Skeletal muscle tissue (tissue), 4 donors: ENCODE data around the gene ASH1L. TPM values are rescaled to one million over a fixed set of nuclear protein-coding genes. Genes with fewer than 3 reads are reported as not detected.
A peak's percentile ranks its signal among the peaks of the same experiment; 100 is the strongest.
"Not testable (repeated sequence)": the region's sequence is repeated elsewhere in the genome, so short reads cannot be mapped to it uniquely, and the experiment has no call there.

Source experiments
- H3K27ac ChIP-seq: one replicate; pipeline ENCODE4 v1.7.0; 2013; ENCODE audit warnings: mild to moderate bottlenecking, low read depth, low read length, inconsistent platforms
- H3K27me3 ChIP-seq, 3 donors: one replicate each; pipeline ENCODE4 v1.7.0; 2013; ENCODE audit warnings: low read length in 3 of 3; ENCODE audit not compliant: control insufficient read depth in 3 of 3, insufficient read depth in 3 of 3
- H3K36me3 ChIP-seq, 3 donors: one replicate each; pipeline ENCODE4 v1.7.0; 2013; ENCODE audit warnings: low read length in 3 of 3; ENCODE audit not compliant: control insufficient read depth in 3 of 3, insufficient read depth in 3 of 3
- H3K4me1 ChIP-seq, 3 donors: one replicate each; pipeline ENCODE4 v1.7.0; 2013; ENCODE audit warnings: low read length in 3 of 3, mild to moderate bottlenecking in 3 of 3; ENCODE audit not compliant: control insufficient read depth in 3 of 3, insufficient read depth in 3 of 3
- H3K4me3 ChIP-seq, 3 donors: one replicate each; pipeline ENCODE4 v1.7.0; 2013; ENCODE audit warnings: low read length in 3 of 3
- H3K9ac ChIP-seq, 3 donors: one replicate each; pipeline ENCODE4 v1.7.0; 2013; ENCODE audit warnings: low read length in 3 of 3, mild to moderate bottlenecking in 3 of 3, moderate library complexity in 2 of 3, low read depth in 1 of 3
- H3K9me3 ChIP-seq, 3 donors: one replicate each; pipeline ENCODE4 v1.7.0; 2013; ENCODE audit warnings: low read length in 3 of 3; ENCODE audit not compliant: control insufficient read depth in 3 of 3
- total RNA-seq: library from RNA; depleted of rRNA; stranded (reverse); fragments of >200 nt; gene quantifications from one replicate; pipeline ENCODE4 v1.2.3, GENCODE V29; 2014
- donor health status: Osteomylitis.

Gene ASH1L
- total RNA-seq, 1 donor from 2014 or later: 35.0 TPM

- peak overlapping the region; percentile 95 to 97 (median 96) for H3K9ac ChIP-seq
- not testable (repeated sequence) for H3K36me3 ChIP-seq, H3K9me3 ChIP-seq, H3K27me3 ChIP-seq
- peaks cover 6 to 31% (median 29%) of the 10 kb centered on the region in 3 donors for H3K4me1 ChIP-seq
- peak overlapping the region; percentile 88 to 98 (median 97) for H3K4me3 ChIP-seq
- H3K27ac ChIP-seq: peak overlapping the region; percentile 99
These were observed 623 bp downstream of the ASH1L start for GRCh38 chr1:155561779-155562580.

GRCh38 chr1:155555915-155556314 lies 6.7 kb downstream of the ASH1L start:
- no peak overlapping the region for H3K27ac ChIP-seq
- H3K27me3 ChIP-seq: no peaks in the 10 kb centered on the region
- H3K9ac ChIP-seq: no peak overlapping the region

GRCh38 chr1:155553349-155553748 lies 9.3 kb downstream of the ASH1L start:
- Histone ChIP-seq H3K9ac (no peak overlapping the region), H3K27ac (no peak overlapping the region), H3K36me3 (peaks cover 0 to 9% (median 2%) of the 10 kb centered on the region in 3 donors), H3K27me3 (no peaks in the 10 kb centered on the region), H3K4me1 (peaks cover 1 to 7% (median 7%) of the 10 kb centered on the region in 3 donors), H3K4me3 (no peak overlapping the region), H3K9me3 (no peaks in the 10 kb centered on the region)

More at GRCh38 chr1:155555915-155556314, 6.7 kb downstream of the ASH1L start:
- Histone ChIP-seq H3K4me1 (peaks cover 10 to 17% (median 10%) of the 10 kb centered on the region in 3 donors), H3K9me3 (no peaks in the 10 kb centered on the region), H3K4me3 (no peak overlapping the region), H3K36me3 (peaks cover 0 to 9% (median 2%) of the 10 kb centered on the region in 3 donors)

- no peaks in the 10 kb centered on the region for H3K36me3 ChIP-seq
- H3K9ac ChIP-seq: no peak overlapping the region
- no peak overlapping the region for H3K4me3 ChIP-seq
- H3K27me3 ChIP-seq: no peaks in the 10 kb centered on the region
- H3K4me1 ChIP-seq: peaks cover 9 to 18% (median 14%) of the 10 kb centered on the region in 3 donors
- no peaks in the 10 kb centered on the region for H3K9me3 ChIP-seq
- no peak overlapping the region for H3K27ac ChIP-seq
These were observed 13.9 kb downstream of the ASH1L start for GRCh38 chr1:155548706-155549105.

GRCh38 chr1:155540000-155540874 lies 22.4 kb downstream of the ASH1L start:
- H3K9ac ChIP-seq: no peak overlapping the region
- H3K4me3 ChIP-seq: no peak overlapping the region
- no peaks in the 10 kb centered on the region for H3K9me3 ChIP-seq
- H3K4me1 ChIP-seq: peaks cover 15 to 27% (median 19%) of the 10 kb centered on the region in 3 donors
- no peaks in the 10 kb centered on the region for H3K36me3 ChIP-seq
- H3K27ac ChIP-seq: no peak overlapping the region
- H3K27me3 ChIP-seq: no peaks in the 10 kb centered on the region

GRCh38 chr1:155537193-155537592 lies 25.4 kb downstream of the ASH1L start:
- Histone ChIP-seq H3K9me3 (no peaks in the 10 kb centered on the region), H3K4me3 (no peak overlapping the region), H3K36me3 (no peaks in the 10 kb centered on the region), H3K9ac (no peak overlapping the region), H3K27me3 (no peaks in the 10 kb centered on the region), H3K27ac (no peak overlapping the region), H3K4me1 (peaks cover 9 to 19% (median 16%) of the 10 kb centered on the region in 3 donors)

GRCh38 chr1:155531624-155532023 lies 31.0 kb downstream of the ASH1L start:
- Histone ChIP-seq H3K36me3 (no peaks in the 10 kb centered on the region), H3K27me3 (no peaks in the 10 kb centered on the region), H3K9me3 (no peaks in the 10 kb centered on the region), H3K4me1 (peaks cover 10 to 23% (median 15%) of the 10 kb centered on the region in 3 donors), H3K27ac (no peak overlapping the region), H3K4me3 (no peak overlapping the region), H3K9ac (no peak overlapping the region)

GRCh38 chr1:155529929-155530328 lies 32.7 kb downstream of the ASH1L start:
- no peak overlapping the region for H3K9ac ChIP-seq
- H3K9me3 ChIP-seq: no peaks in the 10 kb centered on the region
- H3K36me3 ChIP-seq: no peaks in the 10 kb centered on the region
- no peak overlapping the region for H3K4me3 ChIP-seq
- H3K4me1 ChIP-seq: peaks cover 6 to 15% (median 10%) of the 10 kb centered on the region in 3 donors
- H3K27me3 ChIP-seq: no peaks in the 10 kb centered on the region
- no peak overlapping the region for H3K27ac ChIP-seq

- no peak overlapping the region for H3K4me3 ChIP-seq
- H3K27me3 ChIP-seq: no peaks in the 10 kb centered on the region
- peaks cover 6 to 15% (median 10%) of the 10 kb centered on the region in 3 donors for H3K4me1 ChIP-seq
- H3K36me3 ChIP-seq: no peaks in the 10 kb centered on the region
- no peak overlapping the region for H3K9ac ChIP-seq
- H3K27ac ChIP-seq: no peak overlapping the region
- no peaks in the 10 kb centered on the region for H3K9me3 ChIP-seq
These were observed 33.5 kb downstream of the ASH1L start for GRCh38 chr1:155529109-155529508.

- Histone ChIP-seq H3K9ac (no peak overlapping the region), H3K36me3 (no peaks in the 10 kb centered on the region), H3K9me3 (no peaks in the 10 kb centered on the region), H3K27me3 (no peaks in the 10 kb centered on the region), H3K4me1 (peaks cover 9 to 25% (median 12%) of the 10 kb centered on the region in 3 donors), H3K27ac (no peak overlapping the region), H3K4me3 (no peak overlapping the region)
These were observed 34.9 kb downstream of the ASH1L start for GRCh38 chr1:155527677-155528076.
